GM21786 (cell line): ENCODE measurements around the gene ALX4.

Experiments
- ATAC-seq: cut with Tn5 transposase; IDR thresholded peaks from one replicate; pipeline ENCODE4 v1.9.1; 2021; ENCODE audit not compliant: unreplicated experiment

Gene ALX4

GRCh38 chr11:44335919-44336318 lies 26.0 kb upstream of the ALX4 start:
- ATAC-seq = no peak

- no peak for ATAC-seq
Measured at GRCh38 chr11:44335052-44335760, 25.3 kb upstream of the ALX4 start.

- ATAC-seq = no peak
Measured at GRCh38 chr11:44334356-44335004, 24.5 kb upstream of the ALX4 start.

- no peak for ATAC-seq
Measured at GRCh38 chr11:44333271-44334218, 23.6 kb upstream of the ALX4 start.

- no peak for ATAC-seq
Measured at GRCh38 chr11:44332665-44333064, 22.7 kb upstream of the ALX4 start.

- no peak for ATAC-seq
Measured at GRCh38 chr11:44329472-44330230, 19.7 kb upstream of the ALX4 start.

GRCh38 chr11:44328138-44328660 lies 18.3 kb upstream of the ALX4 start:
- ATAC-seq = no peak

GRCh38 chr11:44327730-44328129 lies 17.8 kb upstream of the ALX4 start:
- no peak for ATAC-seq

- no peak for ATAC-seq
Measured at GRCh38 chr11:44326615-44327475, 16.9 kb upstream of the ALX4 start.

GRCh38 chr11:44325698-44326097 lies 15.8 kb upstream of the ALX4 start:
- no peak for ATAC-seq

- ATAC-seq = no peak
Measured at GRCh38 chr11:44324749-44325525, 15.0 kb upstream of the ALX4 start.

GRCh38 chr11:44324222-44324621 lies 14.3 kb upstream of the ALX4 start:
- no peak for ATAC-seq

GRCh38 chr11:44322243-44322642 lies 12.3 kb upstream of the ALX4 start:
- no peak for ATAC-seq

GRCh38 chr11:44321059-44321458 lies 11.1 kb upstream of the ALX4 start:
- no peak for ATAC-seq

- no peak for ATAC-seq
Measured at GRCh38 chr11:44320289-44320973, 10.5 kb upstream of the ALX4 start.

GRCh38 chr11:44319552-44320288 lies 9.8 kb upstream of the ALX4 start:
- no peak for ATAC-seq

GRCh38 chr11:44319170-44319551 lies 9.2 kb upstream of the ALX4 start:
- no peak for ATAC-seq

GRCh38 chr11:44318369-44318768 lies 8.4 kb upstream of the ALX4 start:
- no peak for ATAC-seq
